ENCODE measurements around the gene DCHS1.

DNA sequence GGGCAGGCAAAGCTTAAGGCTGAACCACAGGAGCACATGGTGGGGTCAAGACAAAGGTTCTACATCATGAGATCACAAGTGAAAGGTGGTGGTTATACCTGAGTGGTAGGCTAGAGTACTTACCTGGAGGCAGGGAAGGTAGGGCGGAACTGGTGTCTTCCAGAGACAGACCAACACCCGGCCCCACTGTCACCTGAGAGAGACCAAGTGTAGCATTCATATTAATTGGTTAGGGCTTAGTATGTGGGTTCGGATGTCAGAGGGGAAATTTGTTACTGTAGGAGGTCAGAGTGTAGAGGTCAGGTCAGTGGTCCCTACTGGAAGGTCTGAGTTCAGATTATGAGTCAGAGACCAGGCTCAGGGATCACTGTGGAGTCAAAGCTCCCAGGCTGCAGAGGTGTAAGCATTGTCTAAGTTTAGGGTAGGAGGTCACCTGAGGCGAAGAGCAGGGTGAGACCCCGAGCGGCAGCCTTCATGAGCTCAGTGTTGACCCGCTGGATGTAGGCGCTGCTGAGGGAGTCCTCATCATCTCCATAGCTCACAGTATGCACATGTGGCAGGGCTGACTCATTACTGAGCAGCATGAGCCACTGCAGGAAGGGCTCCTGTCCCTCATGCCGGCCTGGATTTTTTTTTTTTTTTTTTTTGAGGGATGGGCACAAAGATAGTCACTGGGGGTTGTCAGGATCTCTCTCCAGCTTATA lies 39.6 kb downstream of the DCHS1 start:
- TF ChIP-seq, protein P1, sequence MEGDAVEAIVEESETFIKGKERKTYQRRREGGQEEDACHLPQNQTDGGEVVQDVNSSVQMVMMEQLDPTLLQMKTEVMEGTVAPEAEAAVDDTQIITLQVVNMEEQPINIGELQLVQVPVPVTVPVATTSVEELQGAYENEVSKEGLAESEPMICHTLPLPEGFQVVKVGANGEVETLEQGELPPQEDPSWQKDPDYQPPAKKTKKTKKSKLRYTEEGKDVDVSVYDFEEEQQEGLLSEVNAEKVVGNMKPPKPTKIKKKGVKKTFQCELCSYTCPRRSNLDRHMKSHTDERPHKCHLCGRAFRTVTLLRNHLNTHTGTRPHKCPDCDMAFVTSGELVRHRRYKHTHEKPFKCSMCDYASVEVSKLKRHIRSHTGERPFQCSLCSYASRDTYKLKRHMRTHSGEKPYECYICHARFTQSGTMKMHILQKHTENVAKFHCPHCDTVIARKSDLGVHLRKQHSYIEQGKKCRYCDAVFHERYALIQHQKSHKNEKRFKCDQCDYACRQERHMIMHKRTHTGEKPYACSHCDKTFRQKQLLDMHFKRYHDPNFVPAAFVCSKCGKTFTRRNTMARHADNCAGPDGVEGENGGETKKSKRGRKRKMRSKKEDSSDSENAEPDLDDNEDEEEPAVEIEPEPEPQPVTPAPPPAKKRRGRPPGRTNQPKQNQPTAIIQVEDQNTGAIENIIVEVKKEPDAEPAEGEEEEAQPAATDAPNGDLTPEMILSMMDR (IDR thresholded peaks at IDR 0.05; ENCODE audit: low read depth, low read length, missing input control): no peak
- TF ChIP-seq RAD21 (IDR thresholded peaks at IDR 0.05) (no peak), TAF1 (conservative IDR thresholded peaks at IDR 0.05) (no peak), NR2F2 (IDR thresholded peaks at IDR 0.05) (no peak), EGR1 (IDR thresholded peaks at IDR 0.05; ENCODE audit: low read depth in 2 of 2) (no peak), HNF4G (IDR thresholded peaks at IDR 0.05) (no peak)
- TF ChIP-seq, protein P2, sequence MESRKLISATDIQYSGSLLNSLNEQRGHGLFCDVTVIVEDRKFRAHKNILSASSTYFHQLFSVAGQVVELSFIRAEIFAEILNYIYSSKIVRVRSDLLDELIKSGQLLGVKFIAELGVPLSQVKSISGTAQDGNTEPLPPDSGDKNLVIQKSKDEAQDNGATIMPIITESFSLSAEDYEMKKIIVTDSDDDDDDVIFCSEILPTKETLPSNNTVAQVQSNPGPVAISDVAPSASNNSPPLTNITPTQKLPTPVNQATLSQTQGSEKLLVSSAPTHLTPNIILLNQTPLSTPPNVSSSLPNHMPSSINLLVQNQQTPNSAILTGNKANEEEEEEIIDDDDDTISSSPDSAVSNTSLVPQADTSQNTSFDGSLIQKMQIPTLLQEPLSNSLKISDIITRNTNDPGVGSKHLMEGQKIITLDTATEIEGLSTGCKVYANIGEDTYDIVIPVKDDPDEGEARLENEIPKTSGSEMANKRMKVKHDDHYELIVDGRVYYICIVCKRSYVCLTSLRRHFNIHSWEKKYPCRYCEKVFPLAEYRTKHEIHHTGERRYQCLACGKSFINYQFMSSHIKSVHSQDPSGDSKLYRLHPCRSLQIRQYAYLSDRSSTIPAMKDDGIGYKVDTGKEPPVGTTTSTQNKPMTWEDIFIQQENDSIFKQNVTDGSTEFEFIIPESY (IDR thresholded peaks at IDR 0.05): no peak
- TF ChIP-seq, protein P3, sequence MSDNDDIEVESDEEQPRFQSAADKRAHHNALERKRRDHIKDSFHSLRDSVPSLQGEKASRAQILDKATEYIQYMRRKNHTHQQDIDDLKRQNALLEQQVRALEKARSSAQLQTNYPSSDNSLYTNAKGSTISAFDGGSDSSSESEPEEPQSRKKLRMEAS (IDR thresholded peaks at IDR 0.05): no peak
- TF ChIP-seq, protein P4, sequence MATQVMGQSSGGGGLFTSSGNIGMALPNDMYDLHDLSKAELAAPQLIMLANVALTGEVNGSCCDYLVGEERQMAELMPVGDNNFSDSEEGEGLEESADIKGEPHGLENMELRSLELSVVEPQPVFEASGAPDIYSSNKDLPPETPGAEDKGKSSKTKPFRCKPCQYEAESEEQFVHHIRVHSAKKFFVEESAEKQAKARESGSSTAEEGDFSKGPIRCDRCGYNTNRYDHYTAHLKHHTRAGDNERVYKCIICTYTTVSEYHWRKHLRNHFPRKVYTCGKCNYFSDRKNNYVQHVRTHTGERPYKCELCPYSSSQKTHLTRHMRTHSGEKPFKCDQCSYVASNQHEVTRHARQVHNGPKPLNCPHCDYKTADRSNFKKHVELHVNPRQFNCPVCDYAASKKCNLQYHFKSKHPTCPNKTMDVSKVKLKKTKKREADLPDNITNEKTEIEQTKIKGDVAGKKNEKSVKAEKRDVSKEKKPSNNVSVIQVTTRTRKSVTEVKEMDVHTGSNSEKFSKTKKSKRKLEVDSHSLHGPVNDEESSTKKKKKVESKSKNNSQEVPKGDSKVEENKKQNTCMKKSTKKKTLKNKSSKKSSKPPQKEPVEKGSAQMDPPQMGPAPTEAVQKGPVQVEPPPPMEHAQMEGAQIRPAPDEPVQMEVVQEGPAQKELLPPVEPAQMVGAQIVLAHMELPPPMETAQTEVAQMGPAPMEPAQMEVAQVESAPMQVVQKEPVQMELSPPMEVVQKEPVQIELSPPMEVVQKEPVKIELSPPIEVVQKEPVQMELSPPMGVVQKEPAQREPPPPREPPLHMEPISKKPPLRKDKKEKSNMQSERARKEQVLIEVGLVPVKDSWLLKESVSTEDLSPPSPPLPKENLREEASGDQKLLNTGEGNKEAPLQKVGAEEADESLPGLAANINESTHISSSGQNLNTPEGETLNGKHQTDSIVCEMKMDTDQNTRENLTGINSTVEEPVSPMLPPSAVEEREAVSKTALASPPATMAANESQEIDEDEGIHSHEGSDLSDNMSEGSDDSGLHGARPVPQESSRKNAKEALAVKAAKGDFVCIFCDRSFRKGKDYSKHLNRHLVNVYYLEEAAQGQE (IDR thresholded peaks at IDR 0.05): no peak
